SK-MEL-5 (cell line): ENCODE measurements around the gene CLEC18A. TPM values are rescaled to one million over a fixed set of nuclear protein-coding genes. Genes with fewer than 3 reads are reported as not detected.
"Not testable (repeated sequence)": the region's sequence is repeated elsewhere in the genome, so short reads cannot be mapped to it uniquely, and the experiment has no call there.

Experiments
- DNase-seq: peaks from one replicate; pipeline ENCODE4 v3.0.0-alpha.2; 2016; ENCODE audit warnings: low read depth, low spot score
- in situ Hi-C: cut with HindIII; loops from 2 replicates; pipeline ENCODE4 v1.10.0; 2016; ENCODE audit warnings: low sequenced_read_pairs, high pct_unique_total_duplicates, low pct_unique_long_range_greater_than_20kb
- total RNA-seq: library from RNA; depleted of rRNA; stranded (reverse); fragments of >200 nt; shearing (Covaris generic); gene quantifications from 2 replicates; pipeline ENCODE4 v1.2.3, GENCODE V29; 2014

CLEC18A gene
- total RNA-seq, 1 experiment from 2014 or later, result 0.32 TPM

DNA sequence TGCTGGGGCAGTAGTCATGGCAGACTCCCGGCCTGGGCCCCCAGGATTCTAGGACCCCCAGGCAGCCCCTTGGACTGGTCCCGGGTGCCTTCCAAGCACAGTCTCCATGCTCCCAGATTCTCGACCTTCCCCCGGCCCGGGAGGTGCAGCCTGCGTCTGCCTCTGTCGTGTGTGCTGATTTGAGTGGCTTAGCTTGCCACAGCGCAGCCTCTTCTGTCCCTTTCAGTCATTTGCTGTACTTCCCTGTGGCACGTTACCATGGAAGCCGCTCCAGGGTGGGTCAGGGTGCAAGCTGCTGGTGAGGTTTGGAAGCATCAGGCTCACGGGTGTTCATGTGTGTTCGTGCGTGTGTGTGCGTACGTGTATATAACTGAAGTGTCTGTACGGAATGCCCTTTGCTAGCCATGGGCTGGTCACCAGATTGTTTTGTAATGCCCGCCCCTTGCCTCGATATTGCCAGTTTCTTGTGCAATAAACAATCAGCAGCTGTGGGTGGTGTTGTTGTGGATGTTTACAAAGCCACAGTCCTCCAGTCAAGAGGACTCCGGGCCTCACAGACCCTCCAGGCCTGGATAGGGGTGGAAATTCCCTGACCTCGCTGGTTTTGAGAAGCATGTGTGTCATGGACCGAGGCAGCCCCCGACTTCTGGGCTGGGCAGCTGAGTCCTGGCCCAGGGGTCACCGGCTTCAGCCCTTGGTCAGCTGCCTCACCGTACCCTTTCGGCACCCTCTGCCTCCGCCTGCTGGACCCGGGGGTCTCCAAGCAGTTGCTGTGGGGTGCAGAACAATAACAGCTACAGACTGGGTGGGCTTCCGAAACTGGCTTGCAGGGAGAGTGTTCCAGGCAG lies 9.7 kb upstream of the CLEC18A start:
- in situ Hi-C loops, result no loop called here
- no peak for DNase-seq

DNA sequence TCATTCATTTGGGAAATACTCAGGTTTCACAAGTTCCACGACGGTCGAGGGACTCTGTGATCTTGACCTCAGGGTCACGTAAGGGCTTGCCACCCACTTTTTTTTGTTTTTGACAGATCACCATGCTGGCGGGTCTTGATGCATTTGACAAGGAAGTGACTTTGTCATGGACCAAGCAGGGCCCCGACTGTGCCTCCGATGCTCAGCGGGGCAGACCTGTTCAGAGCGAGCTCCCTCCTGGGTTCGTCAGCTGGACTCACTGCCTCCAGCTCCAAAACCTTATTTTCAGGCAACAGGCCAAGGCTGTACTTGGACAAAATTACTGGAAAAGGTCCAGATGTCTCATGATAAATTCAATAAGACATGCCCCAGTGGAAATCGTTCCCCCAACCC lies 9.0 kb upstream of the CLEC18A start:
- in situ Hi-C loops, result no loop called here
- DNase-seq, result no peak

DNA sequence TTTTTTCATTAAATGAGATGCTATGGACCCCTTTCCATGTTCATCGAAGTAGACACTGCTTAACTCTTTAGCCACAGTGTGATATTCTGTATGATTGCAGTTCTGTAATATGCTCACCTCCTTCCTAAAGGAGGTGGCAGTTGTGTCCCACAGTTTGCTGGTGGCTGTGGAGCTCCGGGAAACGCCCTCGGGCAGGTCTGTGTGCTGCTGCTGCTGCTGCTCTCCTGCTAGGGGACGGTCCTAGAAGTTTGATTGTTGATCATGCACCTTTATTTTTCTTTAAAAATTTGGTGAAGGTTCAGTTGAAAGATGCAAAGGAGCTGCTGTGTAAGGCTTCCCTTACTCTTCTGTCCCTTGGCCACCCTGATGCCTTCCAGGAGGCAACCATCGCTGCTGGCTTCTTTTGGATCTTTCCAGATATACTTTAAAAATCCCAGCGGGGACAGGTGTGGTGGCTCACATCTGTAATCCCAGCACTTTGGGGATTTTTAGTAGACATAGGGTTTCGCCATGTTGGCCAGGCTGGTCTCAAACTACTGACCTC lies 8.4 kb upstream of the CLEC18A start:
- in situ Hi-C loops, result no loop called here
- no peak for DNase-seq

GRCh38 chr16:69943241-69944036 lies 7.7 kb upstream of the CLEC18A start:
- DNase-seq, in situ Hi-C loops: not testable (repeated sequence)

- in situ Hi-C loops, DNase-seq: not testable (repeated sequence)
Observed at GRCh38 chr16:69950411-69950810, 723 bp upstream of the CLEC18A start.

DNA sequence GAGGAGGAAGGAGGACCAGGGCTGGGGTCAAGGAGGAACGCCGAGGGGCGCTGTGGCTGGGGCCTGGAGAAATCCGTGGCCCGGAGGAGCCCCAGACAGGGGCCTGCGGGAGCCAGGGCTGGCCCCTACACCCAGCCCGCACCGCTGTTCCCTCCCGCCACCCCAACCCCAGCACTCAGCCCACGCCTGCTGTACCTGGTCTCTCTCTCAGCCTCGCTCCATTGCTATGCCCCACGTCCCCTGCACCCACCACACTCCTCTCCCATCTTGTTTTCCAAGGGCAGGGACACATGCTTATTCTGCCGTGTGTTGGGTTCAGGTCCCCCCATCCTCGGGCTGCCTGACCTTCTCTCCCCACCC lies 518 bp downstream of the CLEC18A start:
- in situ Hi-C loops, result not testable (repeated sequence)

DNA sequence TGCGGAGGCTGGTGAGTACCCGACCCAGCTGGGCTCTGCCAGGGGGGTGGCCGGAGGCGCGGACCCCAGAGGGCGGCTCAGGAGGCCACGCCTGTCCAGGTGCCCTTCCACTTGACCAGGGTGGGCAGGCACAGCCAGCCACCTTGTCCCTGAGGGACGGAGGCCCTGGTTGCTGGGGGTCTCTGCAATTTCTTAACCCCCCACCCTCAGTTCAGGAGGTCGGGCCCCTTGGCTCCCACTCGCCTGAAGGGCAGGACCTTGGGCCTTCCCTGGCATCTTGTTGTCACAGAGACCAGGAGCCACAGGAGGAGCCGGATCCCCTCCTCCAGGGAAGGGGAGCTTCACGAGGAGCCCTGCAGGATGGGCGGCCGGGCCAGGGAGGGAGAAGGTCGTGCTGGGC lies 982 bp downstream of the CLEC18A start:
- in situ Hi-C loops, DNase-seq: not testable (repeated sequence)

More for the DNA sequence above, 518 bp downstream of the CLEC18A start:
- DNase-seq, result not testable (repeated sequence)

GRCh38 chr16:69952572-69953355 lies 1.6 kb downstream of the CLEC18A start:
- in situ Hi-C loops, DNase-seq: not testable (repeated sequence)

GRCh38 chr16:69954241-69954640 lies 3.1 kb downstream of the CLEC18A start:
- in situ Hi-C loops, result not testable (repeated sequence)

GRCh38 chr16:69963312-69963711 lies 12.2 kb downstream of the CLEC18A start:
- DNase-seq, in situ Hi-C loops: not testable (repeated sequence)

More at GRCh38 chr16:69954241-69954640, 3.1 kb downstream of the CLEC18A start:
- not testable (repeated sequence) for DNase-seq

DNA sequence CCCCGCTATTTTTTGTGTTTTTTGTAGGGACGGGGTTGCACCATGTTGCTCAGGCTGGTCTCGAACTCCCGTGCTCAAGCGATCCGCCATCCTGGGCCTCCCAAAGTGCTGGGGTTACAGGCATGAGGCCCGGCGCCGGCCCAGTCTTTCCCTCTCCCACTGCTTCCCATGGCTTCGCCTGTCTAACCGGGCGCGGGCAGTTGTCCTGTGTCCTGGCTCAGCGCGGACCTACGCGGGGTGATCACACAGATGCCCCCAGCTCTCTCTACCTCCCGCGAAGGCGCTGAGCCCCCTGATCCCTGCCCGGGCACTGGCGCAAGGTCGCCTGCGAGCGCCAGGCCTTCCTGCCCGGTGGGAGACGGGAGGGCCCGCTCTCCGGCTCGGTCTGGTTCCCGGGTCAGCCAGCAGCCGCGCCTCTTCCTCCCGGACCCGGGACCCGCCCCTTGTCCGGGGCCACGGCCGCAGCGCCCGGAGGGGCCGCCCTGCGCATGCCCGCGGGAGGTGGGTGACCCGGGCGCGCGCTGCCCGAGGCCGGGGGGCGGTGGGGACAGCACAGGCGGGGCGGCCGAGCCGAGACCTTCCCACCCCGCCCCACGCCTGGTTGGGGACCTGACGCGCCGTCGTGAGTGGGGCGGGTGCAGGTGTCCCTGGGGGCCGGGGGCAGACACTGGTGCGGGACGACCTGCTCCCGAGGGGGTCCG lies 14.0 kb downstream of the CLEC18A start:
- DNase-seq, in situ Hi-C loops: not testable (repeated sequence)

DNA sequence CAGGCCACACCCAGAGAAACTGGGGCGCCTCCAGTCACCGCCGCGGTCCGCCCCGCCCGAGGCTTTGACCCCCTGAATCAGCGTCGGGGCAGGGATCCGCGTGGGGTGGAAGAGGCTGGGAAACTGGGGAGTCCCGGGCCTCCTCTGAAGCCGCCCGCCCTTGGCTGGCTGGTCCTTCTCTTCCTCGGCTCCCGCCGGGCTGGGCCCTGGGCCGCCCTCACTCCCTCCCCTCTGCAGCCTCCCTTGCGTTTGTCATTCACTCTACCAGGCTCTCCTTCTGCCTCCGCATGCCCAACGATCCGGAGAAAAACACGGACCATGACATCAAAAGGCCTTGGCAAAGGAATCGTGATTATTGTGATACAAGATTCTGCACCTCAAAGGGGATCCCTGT lies 14.5 kb downstream of the CLEC18A start:
- in situ Hi-C loops, DNase-seq: not testable (repeated sequence)

DNA sequence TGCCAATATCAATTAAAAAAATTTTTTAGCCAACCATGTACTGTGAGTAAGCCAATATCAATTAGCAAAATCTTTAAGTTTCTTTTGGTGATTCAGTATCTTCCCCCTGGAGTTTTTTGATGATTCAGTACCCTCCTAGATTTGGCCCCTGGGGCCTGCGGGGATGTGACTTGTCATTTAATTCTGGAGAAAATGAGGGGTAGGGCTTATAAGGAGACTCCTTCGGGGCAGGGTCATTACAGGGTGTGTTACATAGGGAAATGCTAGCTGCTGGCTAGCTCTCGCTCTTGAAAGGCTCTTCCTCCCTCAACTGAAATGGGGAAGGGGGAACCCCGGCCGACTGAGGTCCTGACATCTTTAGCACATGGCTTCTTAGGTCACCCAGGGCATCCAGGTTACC lies 16.6 kb downstream of the CLEC18A start:
- DNase-seq, in situ Hi-C loops: not testable (repeated sequence)

DNA sequence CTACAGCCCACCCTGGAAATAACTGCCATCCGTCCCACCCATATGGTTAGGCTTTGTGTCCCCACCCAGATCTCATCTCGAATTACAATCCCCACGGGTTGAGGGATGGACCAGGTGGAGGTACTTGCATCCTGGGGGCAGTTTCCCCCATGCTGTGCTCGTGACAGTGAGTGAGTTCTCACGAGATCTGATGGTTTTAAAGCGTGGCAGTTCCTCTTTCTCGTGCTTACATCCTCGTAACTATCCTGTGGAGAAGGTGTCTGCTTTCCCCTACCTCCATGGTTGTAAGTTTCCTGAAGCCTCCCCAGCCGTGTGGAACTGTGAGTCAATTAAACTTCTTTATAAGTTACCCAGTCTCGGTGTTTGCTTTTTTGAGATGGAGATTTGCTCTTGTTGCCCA lies 17.0 kb downstream of the CLEC18A start:
- in situ Hi-C loops, DNase-seq: not testable (repeated sequence)

DNA sequence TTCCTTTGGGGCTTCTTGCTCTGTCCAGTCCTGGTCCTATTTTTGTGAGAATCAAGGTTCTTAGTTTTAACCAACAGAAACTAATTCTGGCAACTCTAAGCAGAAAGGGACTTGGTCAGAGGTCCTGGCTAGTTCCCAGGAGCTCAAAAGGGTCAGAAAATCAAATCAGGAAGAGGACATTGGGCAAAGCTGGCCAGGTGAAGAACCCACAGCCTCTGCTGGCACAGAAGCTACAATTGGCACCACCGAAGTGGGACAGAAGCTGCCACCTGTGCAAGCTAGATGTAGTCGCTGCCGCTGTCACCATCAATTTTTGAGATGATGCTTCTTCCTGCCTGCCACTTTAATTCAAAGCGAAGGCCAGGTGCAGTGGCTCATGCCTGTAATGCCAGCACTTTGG lies 18.5 kb downstream of the CLEC18A start:
- DNase-seq, in situ Hi-C loops: not testable (repeated sequence)

DNA sequence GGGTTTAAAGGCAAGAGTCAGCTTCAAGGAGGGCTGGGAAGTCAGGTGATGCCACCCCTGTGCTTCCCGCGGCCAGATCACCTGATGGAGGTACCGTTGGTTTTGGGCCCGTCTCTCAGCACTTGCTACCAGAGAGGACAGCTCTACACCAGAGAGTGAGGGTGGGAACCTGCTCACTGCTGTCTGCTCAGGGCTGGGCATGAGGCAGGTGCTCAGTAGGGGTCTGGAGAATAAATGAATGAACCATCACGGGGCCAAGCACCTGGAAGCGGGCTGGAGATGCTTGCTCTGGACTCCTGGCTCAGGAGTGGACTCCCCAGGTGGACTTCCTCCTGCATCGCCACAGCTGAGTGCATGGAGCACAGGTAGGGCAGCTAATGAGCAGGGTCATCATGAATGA lies 21.0 kb downstream of the CLEC18A start:
- DNase-seq, in situ Hi-C loops: not testable (repeated sequence)

DNA sequence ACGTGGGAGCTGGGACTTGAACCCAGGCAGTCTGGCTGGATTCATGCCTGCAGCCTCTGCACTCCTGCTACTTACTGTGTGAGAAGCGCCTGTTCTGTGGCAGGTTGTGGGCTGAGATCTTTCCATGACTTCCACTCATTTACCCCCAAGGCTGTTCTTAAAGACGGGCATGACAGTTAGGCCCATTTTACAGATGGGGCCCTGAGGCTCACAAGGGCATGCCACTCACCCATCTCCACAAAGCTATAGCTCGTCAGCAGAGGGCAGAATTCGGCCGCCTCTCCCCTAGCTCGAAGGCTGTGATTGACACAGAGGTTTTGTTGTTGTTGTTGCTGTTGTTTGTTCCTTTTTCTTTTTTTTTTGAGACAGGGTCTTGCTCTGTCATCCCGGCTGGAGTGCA lies 21.8 kb downstream of the CLEC18A start:
- in situ Hi-C loops, DNase-seq: not testable (repeated sequence)
